ENCODE data around the gene PTPRO.

DNA sequence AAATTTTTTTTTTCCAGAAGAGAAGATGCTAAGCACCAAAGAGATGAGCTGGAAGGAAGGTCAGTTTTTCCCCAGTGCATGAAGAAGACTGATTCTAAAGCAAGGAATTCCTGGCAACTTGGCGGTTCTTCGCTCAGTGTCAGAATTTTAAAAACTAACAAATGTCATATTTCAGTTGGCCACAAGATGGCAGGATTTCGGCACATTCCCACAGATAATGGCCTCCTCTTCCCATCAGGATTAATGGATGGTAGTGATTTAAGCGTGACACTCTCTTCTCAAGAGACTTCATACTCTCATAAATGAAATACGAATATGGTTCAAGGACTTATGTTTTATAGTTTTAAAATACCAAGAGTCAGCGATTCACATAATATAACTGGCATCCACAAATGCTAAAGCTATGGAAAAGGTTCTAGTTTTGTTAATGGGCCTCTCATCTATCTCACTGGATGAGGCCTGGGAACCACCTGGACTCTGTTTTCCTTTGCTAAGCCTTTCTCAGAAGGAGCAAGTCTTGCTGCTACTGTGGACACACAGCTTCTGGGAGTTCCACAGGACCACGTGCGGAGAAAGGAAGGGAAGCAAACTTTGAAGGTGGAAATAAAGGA is 46.1 kb upstream of the PTPRO start:
- TF ChIP-seq TEAD4 (IDR thresholded peaks at IDR 0.05; ENCODE audit: borderline replicate concordance, insufficient read depth) (no peak), CTCF (IDR thresholded peaks at IDR 0.05) (peak; percentile 77), PBX3 (IDR thresholded peaks at IDR 0.05) (no peak), REST (IDR thresholded peaks at IDR 0.05; ENCODE audit: low read depth, low read length) (no peak), EP300 (IDR thresholded peaks at IDR 0.05; ENCODE audit: borderline replicate concordance in 1 of 2, low read depth in 1 of 2, low read length in 1 of 2) (no peak), RAD21 (IDR thresholded peaks at IDR 0.05; ENCODE audit: low read length) (peak; percentile 88), RXRA (IDR thresholded peaks at IDR 0.05; ENCODE audit: borderline replicate concordance, low read depth) (no peak), TAF1 (IDR thresholded peaks at IDR 0.05; ENCODE audit: borderline replicate concordance, low read depth, low read length) (no peak), SMC3 (IDR thresholded peaks at IDR 0.05; ENCODE audit: low read depth, low read length) (peak; percentile 85), MEF2A (IDR thresholded peaks at IDR 0.05; ENCODE audit: borderline replicate concordance, low read depth) (no peak), ELF1 (IDR thresholded peaks at IDR 0.05) (no peak)
- TF ChIP-seq, protein P1, sequence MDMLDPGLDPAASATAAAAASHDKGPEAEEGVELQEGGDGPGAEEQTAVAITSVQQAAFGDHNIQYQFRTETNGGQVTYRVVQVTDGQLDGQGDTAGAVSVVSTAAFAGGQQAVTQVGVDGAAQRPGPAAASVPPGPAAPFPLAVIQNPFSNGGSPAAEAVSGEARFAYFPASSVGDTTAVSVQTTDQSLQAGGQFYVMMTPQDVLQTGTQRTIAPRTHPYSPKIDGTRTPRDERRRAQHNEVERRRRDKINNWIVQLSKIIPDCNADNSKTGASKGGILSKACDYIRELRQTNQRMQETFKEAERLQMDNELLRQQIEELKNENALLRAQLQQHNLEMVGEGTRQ (IDR thresholded peaks at IDR 0.05; ENCODE audit: borderline replicate concordance, low read depth, low read length): no peak

Measured in SK-N-SH (cell line).